Left ventricle myocardium inferior (tissue), 1 donor: ENCODE measurements around the gene ABCA10. TPM values are rescaled to one million over a fixed set of nuclear protein-coding genes. Genes with fewer than 3 reads are reported as not detected.
A peak's percentile ranks its signal among the peaks of the same experiment; 100 is the strongest.
"Not testable (repeated sequence)": the region's sequence is repeated elsewhere in the genome, so short reads cannot be mapped to it uniquely, and the experiment has no call there.

Experiments
- DNase-seq: peaks from one replicate; pipeline ENCODE4 v3.0.0-alpha.2; 2020
- H3K27ac ChIP-seq: fragments of 200-600 bp; replicated peaks from 2 replicates; pipeline ENCODE4 v1.8.0; 2021
- H3K27me3 ChIP-seq: fragments of 200-600 bp; 2 replicates; pipeline ENCODE4 v1.8.0; 2021; ENCODE audit warnings: low read depth
- H3K36me3 ChIP-seq: fragments of 200-600 bp; 2 replicates; pipeline ENCODE4 v1.8.0; 2021
- H3K4me1 ChIP-seq: fragments of 200-600 bp; 2 replicates; pipeline ENCODE4 v1.8.0; 2021
- H3K4me3 ChIP-seq: fragments of 200-600 bp; 2 replicates; pipeline ENCODE4 v1.8.0; 2021; ENCODE audit warnings: mild to moderate bottlenecking, moderate library complexity
- H3K9me3 ChIP-seq: fragments of 200-600 bp; replicated peaks from 2 replicates; pipeline ENCODE4 v1.8.0; 2021
- intact Hi-C: fragments of 100-400 bp; cut with micrococcal nuclease; formaldehyde crosslinking; loops from one replicate; pipeline ENCODE4 v1.11.0; 2022
- total RNA-seq: library from RNA; stranded (reverse); fragmentation: NEBNext Ultra II Directional; extraction: Animal tissue kit (Norgen Biotek cat#: 25700); gene quantifications from one replicate; pipeline ENCODE4 v1.2.1, GENCODE V29; 2021
- TF ChIP-seq, protein P1 (sequence below): fragments of 200-600 bp; IDR thresholded peaks from 2 replicates; pipeline ENCODE4 v1.8.0; 2021; ENCODE audit warnings: antibody characterized with exemption, mild to moderate bottlenecking, borderline replicate concordance
- donor health status: DM: no; HTN: yes; CAD: no; lungs with severe emphysema.

Gene ABCA10
- total RNA-seq, 1 donor from 2014 or later: 4.2 TPM

- H3K36me3 ChIP-seq: peaks cover 5% of the 10 kb centered on the region
These were observed 52.2 kb downstream of the ABCA10 start for GRCh38 chr17:69176457-69176795.

GRCh38 chr17:69175625-69176456, 52.8 kb downstream of the ABCA10 start:
- Histone ChIP-seq H3K4me3 (no peak overlapping the region), H3K27me3 (no peaks in the 10 kb centered on the region), H3K9me3 (no peaks in the 10 kb centered on the region), H3K27ac (peak overlapping the region; percentile 48), H3K36me3 (peaks cover 5% of the 10 kb centered on the region), H3K4me1 (no peaks in the 10 kb centered on the region)
- intact Hi-C loops: no loop called here
- TF ChIP-seq, protein P1, sequence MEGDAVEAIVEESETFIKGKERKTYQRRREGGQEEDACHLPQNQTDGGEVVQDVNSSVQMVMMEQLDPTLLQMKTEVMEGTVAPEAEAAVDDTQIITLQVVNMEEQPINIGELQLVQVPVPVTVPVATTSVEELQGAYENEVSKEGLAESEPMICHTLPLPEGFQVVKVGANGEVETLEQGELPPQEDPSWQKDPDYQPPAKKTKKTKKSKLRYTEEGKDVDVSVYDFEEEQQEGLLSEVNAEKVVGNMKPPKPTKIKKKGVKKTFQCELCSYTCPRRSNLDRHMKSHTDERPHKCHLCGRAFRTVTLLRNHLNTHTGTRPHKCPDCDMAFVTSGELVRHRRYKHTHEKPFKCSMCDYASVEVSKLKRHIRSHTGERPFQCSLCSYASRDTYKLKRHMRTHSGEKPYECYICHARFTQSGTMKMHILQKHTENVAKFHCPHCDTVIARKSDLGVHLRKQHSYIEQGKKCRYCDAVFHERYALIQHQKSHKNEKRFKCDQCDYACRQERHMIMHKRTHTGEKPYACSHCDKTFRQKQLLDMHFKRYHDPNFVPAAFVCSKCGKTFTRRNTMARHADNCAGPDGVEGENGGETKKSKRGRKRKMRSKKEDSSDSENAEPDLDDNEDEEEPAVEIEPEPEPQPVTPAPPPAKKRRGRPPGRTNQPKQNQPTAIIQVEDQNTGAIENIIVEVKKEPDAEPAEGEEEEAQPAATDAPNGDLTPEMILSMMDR: no peak
- DNase-seq: no peak

More at GRCh38 chr17:69176457-69176795, 52.2 kb downstream of the ABCA10 start:
- no peaks in the 10 kb centered on the region for H3K27me3 ChIP-seq
- no peak overlapping the region for H3K4me3 ChIP-seq
- H3K27ac ChIP-seq: peak overlapping the region; percentile 48
- no peak for DNase-seq
- H3K9me3 ChIP-seq: no peaks in the 10 kb centered on the region
- intact Hi-C loops: no loop called here
- TF ChIP-seq, protein P1: no peak
- H3K4me1 ChIP-seq: no peaks in the 10 kb centered on the region

DNA sequence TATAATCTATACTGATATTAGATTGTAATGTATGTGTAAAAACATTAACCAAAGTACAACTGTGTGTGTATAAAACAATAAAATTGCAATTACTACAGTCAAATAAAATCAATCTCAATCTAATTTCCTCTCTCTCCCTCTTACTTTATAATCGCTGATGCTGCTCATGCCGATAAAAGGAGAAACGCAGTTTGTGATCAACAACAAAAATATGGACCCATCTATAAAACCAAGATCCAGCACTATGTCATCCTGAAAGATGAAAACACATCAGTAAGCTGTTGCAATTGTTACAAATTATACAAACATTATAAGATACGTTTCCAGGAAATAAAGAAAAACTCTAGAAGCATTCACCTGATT, 53.4 kb downstream of the ABCA10 start:
- intact Hi-C loops: no loop called here
- Histone ChIP-seq H3K9me3 (no peaks in the 10 kb centered on the region), H3K27me3 (no peaks in the 10 kb centered on the region), H3K27ac (no peak overlapping the region), H3K4me1 (no peaks in the 10 kb centered on the region), H3K36me3 (peaks cover 5% of the 10 kb centered on the region), H3K4me3 (no peak overlapping the region)
- TF ChIP-seq, protein P1: no peak
- no peak for DNase-seq

- DNase-seq: no peak
- TF ChIP-seq, protein P1: no peak
- Histone ChIP-seq H3K4me3 (no peak overlapping the region), H3K27me3 (no peaks in the 10 kb centered on the region), H3K36me3 (peaks cover 11% of the 10 kb centered on the region), H3K9me3 (no peaks in the 10 kb centered on the region), H3K27ac (no peak overlapping the region), H3K4me1 (no peaks in the 10 kb centered on the region)
- intact Hi-C loops: no loop called here
These were observed 55.5 kb downstream of the ABCA10 start for GRCh38 chr17:69173118-69173517.

DNA sequence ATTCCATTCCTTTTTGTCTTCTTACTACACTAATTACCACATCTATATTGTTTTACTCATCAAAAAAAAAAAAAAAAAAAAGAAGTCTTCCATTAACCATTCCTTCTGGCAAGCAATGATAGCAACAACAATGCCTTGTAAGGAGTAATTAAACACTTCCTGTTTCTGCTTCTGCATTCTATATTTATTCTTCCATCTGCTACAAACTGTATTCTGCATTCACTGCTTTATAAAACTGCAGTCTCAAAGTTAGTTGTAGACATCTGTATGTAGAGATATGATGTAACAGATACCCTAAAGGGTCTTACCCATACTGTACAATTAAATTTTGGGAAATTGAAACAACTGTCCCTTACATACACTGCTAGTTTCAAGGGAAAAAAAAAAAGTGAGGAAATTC, 58.2 kb downstream of the ABCA10 start:
- intact Hi-C loops: no loop called here
- no peak overlapping the region for H3K4me3 ChIP-seq
- H3K4me1 ChIP-seq: peaks cover 5% of the 10 kb centered on the region
- TF ChIP-seq, protein P1: no peak
- H3K36me3 ChIP-seq: peaks cover 11% of the 10 kb centered on the region
- no peaks in the 10 kb centered on the region for H3K9me3 ChIP-seq
- peak overlapping the region; percentile 16 for H3K27ac ChIP-seq
- no peak for DNase-seq
- no peaks in the 10 kb centered on the region for H3K27me3 ChIP-seq

GRCh38 chr17:69168642-69169041, 60.0 kb downstream of the ABCA10 start:
- H3K27ac ChIP-seq, H3K9me3 ChIP-seq, H3K27me3 ChIP-seq, DNase-seq, intact Hi-C loops, H3K4me3 ChIP-seq, H3K4me1 ChIP-seq, H3K36me3 ChIP-seq: not testable (repeated sequence)
